GM18502 (cell line): ENCODE results near the gene FERMT2.

ENCODE experiments used
- ATAC-seq: cut with Tn5 transposase; IDR thresholded peaks from one replicate; pipeline ENCODE4 v1.9.1; 2021; ENCODE audit warnings: mild to moderate bottlenecking; ENCODE audit not compliant: unreplicated experiment, poor library complexity

Gene FERMT2

DNA sequence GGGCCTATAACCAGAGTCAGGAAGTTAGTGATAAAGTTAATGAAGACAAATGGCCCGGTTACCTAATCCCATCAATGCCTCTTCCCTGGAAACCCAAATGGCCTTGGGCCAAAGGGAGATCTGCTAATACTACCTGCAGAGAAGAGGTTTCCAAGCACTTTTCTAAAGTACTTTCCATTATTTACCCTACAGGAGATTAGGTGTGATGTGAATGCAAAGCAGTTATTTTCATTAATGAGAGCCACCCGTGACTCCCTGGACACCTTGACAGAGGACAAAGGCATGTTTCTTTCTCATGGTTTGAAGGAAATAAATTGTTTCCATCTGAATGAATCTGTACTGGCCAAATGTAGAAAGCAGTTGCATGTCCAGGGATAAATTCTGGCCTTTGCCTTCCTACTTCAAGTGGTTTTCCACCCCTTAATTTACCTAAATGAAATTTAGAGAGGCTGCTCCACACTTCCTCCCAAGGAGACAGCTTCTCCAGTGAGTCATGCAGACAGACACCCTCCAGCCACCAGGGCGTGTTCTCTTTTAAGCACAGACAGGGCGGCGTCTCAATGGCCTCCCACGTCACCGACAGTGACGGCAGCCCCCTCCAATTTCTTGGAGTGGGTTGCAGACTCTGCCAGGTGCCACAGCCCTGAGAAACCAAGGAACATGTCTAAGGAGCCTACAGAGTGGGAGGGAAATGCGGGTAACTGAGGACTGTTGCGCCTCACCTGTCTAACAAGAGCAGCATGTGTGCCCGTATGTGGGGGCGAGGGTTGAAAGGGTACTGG, 115.5 kb downstream of the FERMT2 start:
- no peak for ATAC-seq

GRCh38 chr14:52834440-52834842, 116.4 kb downstream of the FERMT2 start:
- ATAC-seq = no peak

- no peak for ATAC-seq
Measured at GRCh38 chr14:52833891-52834290, 117.0 kb downstream of the FERMT2 start.

DNA sequence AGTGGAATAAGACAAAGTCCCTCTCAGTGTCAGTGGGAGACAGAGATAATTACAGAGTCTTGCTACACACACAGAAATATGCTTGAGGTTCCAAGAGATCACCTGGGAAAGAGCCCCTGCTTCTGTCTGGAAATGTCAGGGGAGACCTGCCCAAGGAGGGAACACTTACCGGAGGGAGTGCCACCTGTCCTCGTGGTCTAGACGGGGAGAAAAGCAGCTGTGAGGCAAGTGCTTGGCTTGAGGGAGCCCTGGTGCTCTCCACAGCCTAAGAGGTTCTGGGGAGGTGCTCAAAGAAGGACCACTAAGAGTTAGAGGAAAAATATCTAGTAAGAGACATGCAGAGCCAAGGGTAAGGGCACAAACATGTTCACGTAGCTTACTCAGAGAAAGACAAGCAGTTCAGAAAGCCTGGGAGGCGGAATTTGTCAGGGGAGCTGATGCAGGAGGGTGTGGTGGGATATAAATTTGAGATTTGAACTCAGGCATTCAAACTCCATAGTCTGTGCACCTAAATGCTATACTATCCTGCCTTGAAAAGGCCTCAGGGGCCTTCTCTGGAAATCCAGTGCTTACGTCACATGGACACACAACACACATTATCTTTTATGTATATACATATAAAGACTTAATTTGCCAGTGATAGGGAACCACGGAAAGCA, 121.2 kb downstream of the FERMT2 start:
- ATAC-seq = no peak

DNA sequence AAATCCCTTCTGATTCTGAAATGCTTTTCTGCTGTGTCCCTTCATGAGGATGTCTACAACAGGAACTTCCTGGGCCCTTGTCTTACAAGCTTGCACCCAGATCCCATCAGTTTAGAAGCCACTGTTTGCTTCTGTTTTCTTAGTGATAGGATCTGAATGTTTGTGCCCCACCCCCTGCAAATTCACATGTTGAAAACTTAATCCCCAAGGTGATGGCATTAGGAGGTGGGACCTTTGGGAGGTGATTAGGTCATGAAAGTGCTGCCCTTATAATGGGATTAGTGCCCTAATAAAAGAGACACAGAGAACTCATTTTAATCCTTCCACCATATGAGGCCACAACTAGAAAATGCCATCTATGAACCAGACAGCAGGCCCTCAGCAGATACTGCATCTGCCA, 123.4 kb downstream of the FERMT2 start:
- ATAC-seq = no peak

GRCh38 chr14:52825085-52825484, 125.8 kb downstream of the FERMT2 start:
- no peak for ATAC-seq

- ATAC-seq = no peak
Measured at GRCh38 chr14:52824462-52824861, 126.4 kb downstream of the FERMT2 start.

- no peak for ATAC-seq
Measured at GRCh38 chr14:52821805-52822250, 129.0 kb downstream of the FERMT2 start.

- no peak for ATAC-seq
Measured at GRCh38 chr14:52808101-52808500, 142.7 kb downstream of the FERMT2 start.
